ENCODE data around the gene SP1.

SP1 gene

GRCh38 chr12:53451661-53452158 is 71.7 kb downstream of the SP1 start, which contains the start of gene PCBP2 (continued):
- TF ChIP-seq ZSCAN18 (tag by site-specific recombination; IDR thresholded peaks at IDR 0.05) = peak; percentile 71; the same call in 1 of the 2 replicates
- TF ChIP-seq ZNF248 (tag by site-specific recombination; IDR thresholded peaks at IDR 0.05) = no peak
- TF ChIP-seq ZBTB10 (tag by site-specific recombination; IDR thresholded peaks at IDR 0.05) = no peak
- TF ChIP-seq ZNF391 (tag by site-specific recombination; IDR thresholded peaks at IDR 0.05; ENCODE audit: borderline replicate concordance, low read depth) = peak; percentile 76; the same call in 1 of the 2 replicates
- no peak for TF ChIP-seq ZNF362 (tag by site-specific recombination; IDR thresholded peaks at IDR 0.05)
- TF ChIP-seq ZNF280C (tag by site-specific recombination; IDR thresholded peaks at IDR 0.05) = no peak
- TF ChIP-seq ZBTB49 (tag by site-specific recombination; IDR thresholded peaks at IDR 0.05; ENCODE audit: low read depth) = no peak
- TF ChIP-seq ZNF274 (IDR thresholded peaks at IDR 0.05; ENCODE audit: low read length) = no peak
- no peak for TF ChIP-seq ZNF274 (tag by site-specific recombination; IDR thresholded peaks at IDR 0.05; ENCODE audit: borderline replicate concordance)
- TF ChIP-seq ZNF10 (tag by site-specific recombination; IDR thresholded peaks at IDR 0.05) = no peak
- TF ChIP-seq ZNF311 (tag by site-specific recombination; IDR thresholded peaks at IDR 0.05; ENCODE audit: borderline replicate concordance) = no peak
- TF ChIP-seq ZNF184 (tag by site-specific recombination; IDR thresholded peaks at IDR 0.05) = no peak
- TF ChIP-seq ZBTB1 (tag by site-specific recombination; IDR thresholded peaks at IDR 0.05) = no peak
- TF ChIP-seq ZNF561 (tag by site-specific recombination; IDR thresholded peaks at IDR 0.05; ENCODE audit: borderline replicate concordance) = no peak
- TF ChIP-seq ZBTB21 (tag by site-specific recombination; IDR thresholded peaks at IDR 0.05) = peak; percentile 85
- TF ChIP-seq ZNF239 (tag by site-specific recombination; IDR thresholded peaks at IDR 0.05) = no peak
- TF ChIP-seq ZNF132 (tag by site-specific recombination; IDR thresholded peaks at IDR 0.05; ENCODE audit: borderline replicate concordance) = no peak
- TF ChIP-seq ZNF707 (tag by site-specific recombination; IDR thresholded peaks at IDR 0.05) = no peak
- no peak for TF ChIP-seq ZNF530 (tag by site-specific recombination; IDR thresholded peaks at IDR 0.05; ENCODE audit: low read depth)
- peak; percentile 32; the same call in 1 of the 2 replicates for TF ChIP-seq KLF9 (tag by site-specific recombination; IDR thresholded peaks at IDR 0.05; ENCODE audit: low read depth)
- no peak for TF ChIP-seq MEIS1 (CRISPR knock-in tag; IDR thresholded peaks at IDR 0.05; ENCODE audit: borderline replicate concordance)
- no peak for TF ChIP-seq ZNF157 (tag by site-specific recombination; IDR thresholded peaks at IDR 0.05)
- TF ChIP-seq ZNF670 (tag by site-specific recombination; IDR thresholded peaks at IDR 0.05; ENCODE audit: low read depth) = no peak
- no peak; the same call in 1 of the 2 replicates for TF ChIP-seq ZNF335 (tag by site-specific recombination; conservative IDR thresholded peaks at IDR 0.05)
- TF ChIP-seq HOXC10 (CRISPR knock-in tag; IDR thresholded peaks at IDR 0.05) = no peak
- no peak for TF ChIP-seq ZBTB26 (tag by site-specific recombination; optimal IDR thresholded peaks at IDR 0.05)
- no peak for TF ChIP-seq ZNF121 (tag by site-specific recombination; IDR thresholded peaks at IDR 0.05)
- no peak for TF ChIP-seq ZNF112 (tag by site-specific recombination; IDR thresholded peaks at IDR 0.05)
- peak; percentile 97 for TF ChIP-seq KLF8 (tag by site-specific recombination; IDR thresholded peaks at IDR 0.05)

Data from HEK293 (cell line).